A673 (cell line): Measurements from ENCODE around the gene LIM2. TPM values are rescaled to one million over a fixed set of nuclear protein-coding genes. Genes with fewer than 3 reads are reported as not detected.
A peak's percentile ranks its signal among the peaks of the same experiment; 100 is the strongest.
"Not testable (repeated sequence)": the region's sequence is repeated elsewhere in the genome, so short reads cannot be mapped to it uniquely, and the experiment has no call there.

ENCODE experiments used
- BruUV-seq: library from RNA; stranded (reverse); fragments of 400-500 nt; replicated peaks from 2 replicates; lab custom pipeline; 2021; lab: Mats Ljungman, UMichigan
- CTCF ChIA-PET: fragments of 300-600 bp; sonication (Branson Sonifier 250); formaldehyde crosslinking; loops from one replicate; lab custom pipeline; 2022; ENCODE audit warnings: antibody characterized with exemption; lab: Charles Lee
- POLR2A ChIA-PET: fragments of 300-600 bp; sonication (Branson Sonifier 250); formaldehyde crosslinking; loops from one replicate; lab custom pipeline; 2022; ENCODE audit warnings: antibody characterized with exemption; ENCODE audit not compliant: low non-redundant PET; lab: Charles Lee
- DNase-seq: peaks from one replicate; pipeline ENCODE4 v3.0.0-alpha.2; 2015; ENCODE audit warnings: low spot score
- H3K27ac ChIP-seq: fragments of 200-600 bp; sonication (generic); 2 replicates; pipeline ENCODE4 v1.5.1; 2016; ENCODE audit warnings: mixed run types, low read depth, mild to moderate bottlenecking, mixed read lengths, antibody characterized with exemption, low read length; ENCODE audit not compliant: poor library complexity, severe bottlenecking
- H3K27me3 ChIP-seq: fragments of 200-600 bp; sonication (generic); replicated peaks from 2 replicates; pipeline ENCODE4 v1.6.1; 2017; ENCODE audit warnings: mixed run types, low read depth, mild to moderate bottlenecking, mixed read lengths, antibody characterized with exemption, low read length; ENCODE audit not compliant: insufficient read depth, poor library complexity
- H3K36me3 ChIP-seq: fragments of 200-600 bp; sonication (generic); 2 replicates; pipeline ENCODE4 v1.6.1; 2016; ENCODE audit warnings: mixed run types, mild to moderate bottlenecking, mixed read lengths, antibody characterized with exemption, low read length; ENCODE audit not compliant: insufficient read depth, poor library complexity, severe bottlenecking
- H3K4me1 ChIP-seq: fragments of 200-600 bp; sonication (generic); 2 replicates; pipeline ENCODE4 v1.6.1; 2017; ENCODE audit warnings: mixed run types, mild to moderate bottlenecking, mixed read lengths, antibody characterized with exemption, low read length; ENCODE audit not compliant: insufficient read depth, poor library complexity, severe bottlenecking
- H3K4me3 ChIP-seq: fragments of 200-600 bp; sonication (generic); 2 replicates; pipeline ENCODE4 v1.5.1; 2016; ENCODE audit warnings: low read depth, mixed run types, mild to moderate bottlenecking, mixed read lengths, low read length; ENCODE audit not compliant: poor library complexity, severe bottlenecking
- H3K9me3 ChIP-seq: fragments of 200-600 bp; sonication (generic); 2 replicates; pipeline ENCODE4 v1.6.1; 2016; ENCODE audit warnings: mixed run types, low read depth, mild to moderate bottlenecking, mixed read lengths, antibody characterized with exemption, low read length; ENCODE audit not compliant: poor library complexity, severe bottlenecking
- EZH2 ChIP-seq: fragments of 200-600 bp; sonication (generic); IDR thresholded peaks from 2 replicates; pipeline ENCODE4 v1.6.1; 2017; ENCODE audit warnings: borderline replicate concordance, low read depth, mild to moderate bottlenecking, mixed read lengths, antibody characterized with exemption, low read length; ENCODE audit not compliant: poor library complexity, severe bottlenecking
- intact Hi-C: fragments of 100-400 bp; cut with micrococcal nuclease; formaldehyde crosslinking; loops from one replicate; pipeline ENCODE4 v1.10.0; 2022; ENCODE audit not compliant: unreplicated experiment
- total RNA-seq: library from RNA; stranded (reverse); gene quantifications from 2 replicates; pipeline ENCODE4 v1.2.3, GENCODE V29; 2021
- TF ChIP-seq, protein P1 (sequence below): fragments of 300-800, 200-600 bp; sonication (generic); conservative IDR thresholded peaks from 2 replicates; pipeline ENCODE4 v1.5.1; 2017; ENCODE audit warnings: low read depth, mild to moderate bottlenecking, antibody characterized with exemption, low read length, moderate library complexity, mixed read lengths

Gene LIM2
- total RNA-seq, 1 experiment from 2014 or later, result not detected

DNA sequence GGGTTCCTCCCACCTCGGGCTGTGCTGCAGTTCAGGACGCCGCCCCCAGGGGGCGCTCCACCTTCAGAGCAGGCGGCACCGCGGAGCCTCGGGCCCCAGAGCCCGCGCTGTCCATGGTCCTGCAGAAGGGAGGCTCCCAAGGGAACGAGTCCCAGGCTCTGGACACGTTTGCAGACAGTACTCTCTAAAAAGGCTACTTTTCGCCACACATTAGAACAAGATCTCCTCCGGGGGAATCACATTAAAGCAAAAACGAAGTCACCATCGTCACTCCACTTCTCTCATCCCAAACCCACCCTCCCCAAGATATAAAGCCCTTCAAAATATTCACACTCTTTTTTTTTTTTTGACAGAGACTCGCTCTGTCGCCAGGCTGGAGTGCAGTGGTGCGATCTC lies 34.3 kb upstream of the LIM2 start:
- no peak for TF ChIP-seq EZH2
- TF ChIP-seq, protein P1, sequence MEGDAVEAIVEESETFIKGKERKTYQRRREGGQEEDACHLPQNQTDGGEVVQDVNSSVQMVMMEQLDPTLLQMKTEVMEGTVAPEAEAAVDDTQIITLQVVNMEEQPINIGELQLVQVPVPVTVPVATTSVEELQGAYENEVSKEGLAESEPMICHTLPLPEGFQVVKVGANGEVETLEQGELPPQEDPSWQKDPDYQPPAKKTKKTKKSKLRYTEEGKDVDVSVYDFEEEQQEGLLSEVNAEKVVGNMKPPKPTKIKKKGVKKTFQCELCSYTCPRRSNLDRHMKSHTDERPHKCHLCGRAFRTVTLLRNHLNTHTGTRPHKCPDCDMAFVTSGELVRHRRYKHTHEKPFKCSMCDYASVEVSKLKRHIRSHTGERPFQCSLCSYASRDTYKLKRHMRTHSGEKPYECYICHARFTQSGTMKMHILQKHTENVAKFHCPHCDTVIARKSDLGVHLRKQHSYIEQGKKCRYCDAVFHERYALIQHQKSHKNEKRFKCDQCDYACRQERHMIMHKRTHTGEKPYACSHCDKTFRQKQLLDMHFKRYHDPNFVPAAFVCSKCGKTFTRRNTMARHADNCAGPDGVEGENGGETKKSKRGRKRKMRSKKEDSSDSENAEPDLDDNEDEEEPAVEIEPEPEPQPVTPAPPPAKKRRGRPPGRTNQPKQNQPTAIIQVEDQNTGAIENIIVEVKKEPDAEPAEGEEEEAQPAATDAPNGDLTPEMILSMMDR, result peak; percentile 97
- POLR2A ChIA-PET, result interaction anchor here (0.7 kb wide), 1 partner anchor 511 kb away, joined by 26 read pairs; the partner anchor contains the start of gene KLK4
- peak; percentile 85 for DNase-seq
- intact Hi-C loops, result no loop called here
- Histone ChIP-seq H3K36me3 (no peaks in the 10 kb centered on the region), H3K4me1 (no peaks in the 10 kb centered on the region), H3K9me3 (no peaks in the 10 kb centered on the region), H3K27ac (no peak overlapping the region), H3K4me3 (no peak overlapping the region), H3K27me3 (peaks cover 17% of the 10 kb centered on the region)
- CTCF ChIA-PET, result interaction anchor here (0.7 to 1.8 kb wide), 3 partner anchors 14 to 238 kb away, joined by 3 to 13 read pairs (median 3); no protein-coding TSS in a partner anchor
- BruUV-seq, result no TSS peak

DNA sequence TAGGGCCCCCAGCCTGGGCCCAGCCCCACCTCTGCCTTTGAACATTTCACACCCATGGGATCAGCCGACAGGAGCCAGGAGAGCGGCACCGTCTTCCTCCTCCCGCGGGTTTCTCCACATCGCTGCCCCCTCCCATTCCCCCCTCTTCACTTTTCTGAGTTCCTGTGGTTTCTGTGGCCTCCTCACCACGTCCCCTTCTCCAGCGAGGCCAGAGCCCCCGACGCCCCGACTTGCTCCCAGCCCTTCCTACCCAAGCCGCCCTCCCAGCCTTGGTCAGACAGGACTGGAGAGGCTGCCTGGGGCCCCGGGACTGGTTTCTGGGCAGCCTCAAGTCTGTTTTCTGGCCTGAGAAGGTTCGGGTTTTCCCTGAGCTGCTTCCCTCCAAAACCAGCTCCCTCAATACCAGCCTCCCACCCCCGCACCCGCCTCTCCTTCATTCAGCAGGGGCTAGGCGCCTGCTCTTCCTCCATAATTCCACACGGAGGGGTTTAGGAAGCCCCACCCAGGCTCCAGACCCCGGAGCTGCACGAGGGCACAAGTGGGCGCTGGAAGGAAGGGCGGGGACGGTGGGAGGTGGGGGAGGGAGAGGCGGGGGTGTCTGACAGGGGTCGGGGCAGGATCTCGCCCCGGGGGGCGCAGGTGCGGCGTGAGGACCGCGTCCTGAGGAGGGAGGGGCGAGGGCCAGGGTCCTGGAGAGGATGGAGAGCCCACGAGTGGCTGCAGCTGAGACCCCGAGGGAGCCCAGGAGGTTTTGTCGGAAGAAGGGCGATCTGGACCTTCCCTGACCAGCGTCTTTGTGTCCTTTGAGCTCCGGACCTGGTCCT lies 33.7 kb upstream of the LIM2 start:
- no peak overlapping the region for H3K4me3 ChIP-seq

DNA sequence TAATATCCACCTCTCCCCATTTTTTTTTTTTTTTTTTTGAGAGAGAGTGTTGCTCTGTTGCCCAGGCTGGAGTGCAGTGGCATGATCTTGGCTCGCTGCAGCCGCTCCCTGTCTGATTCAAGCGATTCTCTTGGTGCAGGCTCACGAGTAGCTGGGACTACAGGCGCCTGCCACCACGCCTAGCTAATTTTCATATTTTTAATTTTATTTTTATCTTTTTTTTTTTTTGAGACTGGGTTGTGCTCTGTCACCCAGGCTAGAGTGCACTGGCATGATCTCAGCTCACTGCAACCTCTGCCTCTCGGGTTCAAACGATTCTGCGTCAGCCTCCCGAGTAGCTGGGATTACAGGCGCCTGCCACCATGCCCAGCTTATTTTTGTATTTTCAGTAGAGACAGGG lies 32.7 kb upstream of the LIM2 start:
- H3K4me1 ChIP-seq, intact Hi-C loops, H3K9me3 ChIP-seq, DNase-seq, H3K36me3 ChIP-seq, H3K4me3 ChIP-seq, BruUV-seq, H3K27ac ChIP-seq, POLR2A ChIA-PET: not testable (repeated sequence)
- CTCF ChIA-PET, result interaction anchor here (1.4 to 1.8 kb wide), 2 partner anchors 13 to 236 kb away, joined by 3 to 13 read pairs; no protein-coding TSS in a partner anchor
- H3K27me3 ChIP-seq, result peaks cover 13% of the 10 kb centered on the region

More for the DNA sequence above, 33.7 kb upstream of the LIM2 start:
- TF ChIP-seq EZH2, result no peak
- TF ChIP-seq, protein P1, result no peak
- CTCF ChIA-PET, result interaction anchor here (1.4 to 1.8 kb wide), 2 partner anchors 14 to 235 kb away, joined by 3 to 13 read pairs; no protein-coding TSS in a partner anchor
- Histone ChIP-seq H3K27me3 (peaks cover 20% of the 10 kb centered on the region), H3K27ac (no peak overlapping the region), H3K9me3 (no peaks in the 10 kb centered on the region), H3K4me1 (no peaks in the 10 kb centered on the region), H3K36me3 (no peaks in the 10 kb centered on the region)
- POLR2A ChIA-PET, result no interaction called here
- no peak for DNase-seq
- intact Hi-C loops, result no loop called here
- no TSS peak for BruUV-seq
